ENCODE measurements around the gene SLC35B2. TPM values are rescaled to one million over a fixed set of nuclear protein-coding genes. Genes with fewer than 3 reads are reported as not detected.
A peak's percentile ranks its signal among the peaks of the same experiment; 100 is the strongest.

Gene SLC35B2
- total and polyA plus RNA-seq, 10 donors: 17.6 to 30.4 (median 24.0) TPM

- no peak overlapping the region for H3K4me3 ChIP-seq
- TF ChIP-seq CTCF (IDR thresholded peaks at IDR 0.05 in 8 of 11, conservative IDR thresholded peaks at IDR 0.05 in 3 of 11) (no peak), POLR2AphosphoS5 (IDR thresholded peaks at IDR 0.05) (no peak), POLR2A (IDR thresholded peaks at IDR 0.05) (no peak)
- DNase-seq: no peak
- peaks cover 8 to 61% (median 32%) of the 10 kb centered on the region in 6 donors for H3K4me1 ChIP-seq
- H3K9me3 ChIP-seq: no peaks in the 10 kb centered on the region
- no peaks in the 10 kb centered on the region for H3K27me3 ChIP-seq (replicated peaks in 1 of 7)
- 76 to 96% (median 89%) methylated on average over 6 of the region's 6 CpGs for WGBS, 5 donors
- intact Hi-C loops (cut with DNase I; ENCODE audit: low total_unique reads): no loop called here
- no peak overlapping the region for H3K27ac ChIP-seq
- peaks cover 0 to 40% (median 0%) of the 10 kb centered on the region in 6 donors for H3K36me3 ChIP-seq
Observed at GRCh38 chr6:44228031-44228430, 29.3 kb downstream of the SLC35B2 start.

- Histone ChIP-seq H3K36me3 (peaks cover 0 to 32% (median 0%) of the 10 kb centered on the region in 6 donors), H3K4me3 (no peak overlapping the region), H3K27me3 (replicated peaks in 1 of 7) (peaks cover 0 to 3% (median 0%) of the 10 kb centered on the region in 7 donors), H3K9me3 (no peaks in the 10 kb centered on the region), H3K4me1 (peaks cover 15 to 65% (median 40%) of the 10 kb centered on the region in 6 donors), H3K27ac (no peak overlapping the region)
- intact Hi-C loops (cut with DNase I; ENCODE audit: low total_unique reads): no loop called here
- TF ChIP-seq CTCF (IDR thresholded peaks at IDR 0.05 in 8 of 11, conservative IDR thresholded peaks at IDR 0.05 in 3 of 11) (no peak), POLR2AphosphoS5 (IDR thresholded peaks at IDR 0.05) (no peak), POLR2A (IDR thresholded peaks at IDR 0.05) (no peak)
- WGBS, 5 donors: 83 to 96% (median 95%) methylated on average over 7 of the region's 7 CpGs
- DNase-seq: no peak
Observed at GRCh38 chr6:44227148-44227793, 30.1 kb downstream of the SLC35B2 start.

GRCh38 chr6:44226368-44227147, 30.8 kb downstream of the SLC35B2 start:
- no peaks in the 10 kb centered on the region for H3K9me3 ChIP-seq
- DNase-seq: no peak
- intact Hi-C loops (cut with DNase I; ENCODE audit: low total_unique reads): no loop called here
- peak overlapping the region in 1 of 8 donors; percentile 37 for H3K27ac ChIP-seq
- 63 to 76% (median 69%) methylated on average over 15 of the region's 15 CpGs for WGBS, 5 donors
- no peak overlapping the region for H3K4me3 ChIP-seq
- H3K4me1 ChIP-seq: peaks cover 20 to 73% (median 47%) of the 10 kb centered on the region in 6 donors
- TF ChIP-seq CTCF (IDR thresholded peaks at IDR 0.05 in 8 of 11, conservative IDR thresholded peaks at IDR 0.05 in 3 of 11) (no peak), POLR2A (IDR thresholded peaks at IDR 0.05) (no peak), POLR2AphosphoS5 (IDR thresholded peaks at IDR 0.05) (no peak)
- peaks cover 0 to 25% (median 0%) of the 10 kb centered on the region in 6 donors for H3K36me3 ChIP-seq
- peaks cover 0 to 3% (median 0%) of the 10 kb centered on the region in 7 donors for H3K27me3 ChIP-seq (replicated peaks in 1 of 7)

Measured in spleen (tissue), 11 donors.